CD4-positive, alpha-beta T cell (primary cell): ENCODE measurements around the gene METTL25B. TPM values are rescaled to one million over a fixed set of nuclear protein-coding genes. Genes with fewer than 3 reads are reported as not detected.
A peak's percentile ranks its signal among the peaks of the same experiment; 100 is the strongest.

Experiments
- ATAC-seq: fragments of 200-7000 bp; cut with Tn5 transposase; one replicate; pipeline ENCODE4 v1.10.0; 2022; ENCODE audit warnings: mild to moderate bottlenecking; ENCODE audit not compliant: poor library complexity
- CTCF ChIA-PET: fragments of 350-600 bp; sonication (Branson Sonifier 250); formaldehyde crosslinking; loops from one replicate; lab custom pipeline; 2021; ENCODE audit warnings: antibody characterized with exemption, inconsistent platforms; lab: Charles Lee
- POLR2A ChIA-PET: fragments of 350-600 bp; sonication (Branson Sonifier 250); formaldehyde crosslinking; loops from one replicate; lab custom pipeline; 2021; ENCODE audit warnings: antibody characterized with exemption, inconsistent platforms; lab: Charles Lee
- DNase-seq, 14 experiments: peaks; one replicate each; pipeline ENCODE4 v3.0.0-alpha.2; 2013 to 2020; ENCODE audit warnings: mixed read lengths in 2 of 14
- H3K27ac ChIP-seq, 2 donors: one replicate each; pipeline versions ENCODE4 v1.5.1 to v1.7.0; 2013; ENCODE audit warnings: low read length in 2 of 2, low read depth in 1 of 2, mild to moderate bottlenecking in 1 of 2
- H3K27me3 ChIP-seq, 2 experiments: 1 replicate in 1 of 2; 2 replicates in 1 of 2; pipeline versions ENCODE4 v1.6.1 to v1.7.0; 2013; ENCODE audit warnings: low read length in 2 of 2, control low read depth in 1 of 2, mild to moderate bottlenecking in 1 of 2, moderate library complexity in 1 of 2; ENCODE audit not compliant: insufficient read depth in 2 of 2, control insufficient read depth in 1 of 2
- H3K36me3 ChIP-seq: one replicate; pipeline ENCODE4 v1.6.1; 2013; ENCODE audit warnings: low read length, control low read depth; ENCODE audit not compliant: insufficient read depth
- H3K4me1 ChIP-seq: one replicate; pipeline ENCODE4 v1.6.1; 2013; ENCODE audit warnings: low read length, control low read depth; ENCODE audit not compliant: insufficient read depth
- H3K4me3 ChIP-seq: one replicate; pipeline ENCODE4 v1.5.1; 2013; ENCODE audit warnings: mild to moderate bottlenecking, low read length, moderate library complexity
- H3K9me3 ChIP-seq, 2 experiments: 1 replicate in 1 of 2; 2 replicates in 1 of 2; pipeline versions ENCODE4 v1.6.1 to v1.7.0; 2013; ENCODE audit warnings: low read length in 2 of 2, mild to moderate bottlenecking in 2 of 2, control low read depth in 1 of 2, moderate library complexity in 1 of 2; ENCODE audit not compliant: control insufficient read depth in 1 of 2, insufficient read depth in 1 of 2
- H3K27ac Mint-ChIP-seq: one replicate; pipeline ENCODE4 v1.8.0; 2020; ENCODE audit warnings: mixed read lengths
- H3K27me3 Mint-ChIP-seq: one replicate; pipeline ENCODE4 v1.8.0; 2021; ENCODE audit warnings: mixed read lengths
- H3K36me3 Mint-ChIP-seq: one replicate; pipeline ENCODE4 v1.8.0; 2021; ENCODE audit warnings: low read depth, mixed read lengths
- H3K4me1 Mint-ChIP-seq: one replicate; pipeline ENCODE4 v1.8.0; 2021; ENCODE audit warnings: low read depth, mixed read lengths
- H3K4me3 Mint-ChIP-seq: one replicate; pipeline ENCODE4 v1.8.0; 2020; ENCODE audit warnings: mild to moderate bottlenecking, mixed read lengths
- H3K9me3 Mint-ChIP-seq: one replicate; pipeline ENCODE4 v1.8.0; 2020; ENCODE audit warnings: mixed read lengths
- intact Hi-C, 2 experiments: fragments of 100-400 bp; cut with DNase I in 1 of 2; cut with micrococcal nuclease in 1 of 2; formaldehyde crosslinking; loops; one replicate each; pipeline versions ENCODE4 v1.15.1 to v1.9.0; 2023 to 2025; cut with DNase I, micrococcal nuclease
- total RNA-seq, 174 experiments: library from RNA in 2 of 174; stranded (reverse) in 2 of 174; gene quantifications; one replicate each; pipeline ENCODE4 v1.2.3 and lab custom pipeline; 2021 to 2026
- TF ChIP-seq, protein P1 (sequence below): fragments of 200-600 bp; IDR thresholded peaks from one replicate; pipeline ENCODE4 v1.8.0; 2022; ENCODE audit warnings: antibody characterized with exemption, mild to moderate bottlenecking

Gene METTL25B
- total RNA-seq, 2 experiments from 2014 or later, result 10.6 to 12.0 TPM

DNA sequence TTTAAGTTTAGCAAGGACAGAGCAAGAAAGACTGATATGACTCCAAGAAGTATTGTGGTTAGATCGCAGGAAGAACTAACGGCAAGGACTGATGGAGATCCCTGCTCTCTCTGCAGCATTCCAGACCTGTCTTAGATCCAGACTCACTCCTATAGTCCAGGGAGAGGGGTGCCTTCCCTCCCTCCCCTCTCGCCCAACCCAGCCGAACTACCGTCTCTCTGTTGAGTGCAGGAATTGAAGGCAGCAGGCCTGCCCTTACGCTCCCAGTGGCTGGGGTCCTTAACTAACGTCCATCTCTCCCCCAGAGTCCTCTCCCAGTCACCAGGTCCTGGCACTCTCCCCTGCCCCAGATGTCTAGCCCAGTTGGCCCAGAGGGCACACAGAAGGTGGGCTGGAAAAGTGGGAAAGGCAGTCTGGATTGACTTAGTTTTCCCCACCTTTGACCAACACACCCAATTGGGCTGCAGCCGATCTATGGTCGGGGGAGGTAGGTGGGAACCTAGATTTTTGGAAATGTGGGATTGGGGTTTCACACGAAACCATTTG lies 24.0 kb upstream of the METTL25B start:
- H3K4me1 ChIP-seq, result peaks cover 35% of the 10 kb centered on the region
- TF ChIP-seq, protein P1, sequence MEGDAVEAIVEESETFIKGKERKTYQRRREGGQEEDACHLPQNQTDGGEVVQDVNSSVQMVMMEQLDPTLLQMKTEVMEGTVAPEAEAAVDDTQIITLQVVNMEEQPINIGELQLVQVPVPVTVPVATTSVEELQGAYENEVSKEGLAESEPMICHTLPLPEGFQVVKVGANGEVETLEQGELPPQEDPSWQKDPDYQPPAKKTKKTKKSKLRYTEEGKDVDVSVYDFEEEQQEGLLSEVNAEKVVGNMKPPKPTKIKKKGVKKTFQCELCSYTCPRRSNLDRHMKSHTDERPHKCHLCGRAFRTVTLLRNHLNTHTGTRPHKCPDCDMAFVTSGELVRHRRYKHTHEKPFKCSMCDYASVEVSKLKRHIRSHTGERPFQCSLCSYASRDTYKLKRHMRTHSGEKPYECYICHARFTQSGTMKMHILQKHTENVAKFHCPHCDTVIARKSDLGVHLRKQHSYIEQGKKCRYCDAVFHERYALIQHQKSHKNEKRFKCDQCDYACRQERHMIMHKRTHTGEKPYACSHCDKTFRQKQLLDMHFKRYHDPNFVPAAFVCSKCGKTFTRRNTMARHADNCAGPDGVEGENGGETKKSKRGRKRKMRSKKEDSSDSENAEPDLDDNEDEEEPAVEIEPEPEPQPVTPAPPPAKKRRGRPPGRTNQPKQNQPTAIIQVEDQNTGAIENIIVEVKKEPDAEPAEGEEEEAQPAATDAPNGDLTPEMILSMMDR, result no peak
- peaks cover 32% of the 10 kb centered on the region for H3K4me1 Mint-ChIP-seq
- no peak for ATAC-seq
- H3K36me3 ChIP-seq, result no peaks in the 10 kb centered on the region
- no peak overlapping the region for H3K4me3 ChIP-seq
- H3K27me3 ChIP-seq, result peaks cover 23 to 24% of the 10 kb centered on the region in 2 experiments
- H3K4me3 Mint-ChIP-seq, result peak overlapping the region; percentile 70
- no peak for DNase-seq
- POLR2A ChIA-PET, result interaction anchor here (2.4 kb wide), 1 partner anchor 15 kb away, joined by 14 read pairs; no protein-coding TSS in a partner anchor
- H3K27ac Mint-ChIP-seq, result no peak overlapping the region
- H3K27me3 Mint-ChIP-seq, result peaks cover 57% of the 10 kb centered on the region
- H3K9me3 Mint-ChIP-seq, result no peaks in the 10 kb centered on the region
- intact Hi-C loops, result no loop called here
- no peaks in the 10 kb centered on the region for H3K9me3 ChIP-seq
- H3K27ac ChIP-seq, result no peak overlapping the region
- CTCF ChIA-PET, result interaction anchor here (0.9 to 4.6 kb wide), 3 partner anchors 15 to 22 kb away, joined by 3 to 51 read pairs (median 43); partner anchors contain the start of genes ISG20L2 and METTL25B
- H3K36me3 Mint-ChIP-seq, result no peaks in the 10 kb centered on the region

DNA sequence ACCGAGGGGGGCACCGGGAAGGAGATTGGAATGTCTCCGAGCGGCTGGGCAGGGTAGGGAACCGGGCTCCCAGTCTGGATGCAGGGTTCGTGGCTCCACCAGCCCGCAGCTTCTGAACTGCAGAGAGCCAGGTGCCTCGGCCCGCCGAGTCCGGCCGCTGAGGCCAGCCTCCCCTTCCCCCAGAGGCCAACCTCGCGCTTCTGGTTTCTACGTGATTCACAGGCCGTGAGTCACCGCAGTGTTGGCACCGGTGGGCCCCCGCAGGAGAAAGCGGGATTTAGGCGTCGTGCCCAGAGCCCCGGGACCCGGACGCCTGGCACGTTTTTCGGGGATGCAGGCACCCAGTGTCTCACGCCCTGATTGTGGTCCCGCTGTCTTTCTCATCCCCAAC lies 23.3 kb upstream of the METTL25B start:
- ChIA-PET POLR2A (interaction anchor here (1.3 to 2.7 kb wide), 5 partner anchors 15 to 36 kb away, joined by 3 to 25 read pairs (median 14); partner anchors contain the start of genes ISG20L2, METTL25B and MRPL24), CTCF (interaction anchor here (1.9 to 4.6 kb wide), 3 partner anchors 15 to 22 kb away, joined by 6 to 51 read pairs (median 43); partner anchors contain the start of genes ISG20L2 and METTL25B)
- H3K27ac ChIP-seq, result no peak overlapping the region
- Mint-ChIP-seq H3K27ac (no peak overlapping the region), H3K4me1 (peaks cover 32% of the 10 kb centered on the region), H3K4me3 (peak overlapping the region; percentile 97), H3K27me3 (peaks cover 51% of the 10 kb centered on the region), H3K9me3 (no peaks in the 10 kb centered on the region), H3K36me3 (no peaks in the 10 kb centered on the region)
- ATAC-seq (no peak), DNase-seq (peak in 5 of 14 experiments; percentile 15 to 55 (median 45))
- TF ChIP-seq, protein P1, result no peak
- H3K9me3 ChIP-seq, result no peaks in the 10 kb centered on the region
- no peaks in the 10 kb centered on the region for H3K36me3 ChIP-seq
- peaks cover 35% of the 10 kb centered on the region for H3K4me1 ChIP-seq
- intact Hi-C loops, result no loop called here
- H3K4me3 ChIP-seq, result peak overlapping the region; percentile 77
- peaks cover 23 to 24% of the 10 kb centered on the region in 2 experiments for H3K27me3 ChIP-seq

DNA sequence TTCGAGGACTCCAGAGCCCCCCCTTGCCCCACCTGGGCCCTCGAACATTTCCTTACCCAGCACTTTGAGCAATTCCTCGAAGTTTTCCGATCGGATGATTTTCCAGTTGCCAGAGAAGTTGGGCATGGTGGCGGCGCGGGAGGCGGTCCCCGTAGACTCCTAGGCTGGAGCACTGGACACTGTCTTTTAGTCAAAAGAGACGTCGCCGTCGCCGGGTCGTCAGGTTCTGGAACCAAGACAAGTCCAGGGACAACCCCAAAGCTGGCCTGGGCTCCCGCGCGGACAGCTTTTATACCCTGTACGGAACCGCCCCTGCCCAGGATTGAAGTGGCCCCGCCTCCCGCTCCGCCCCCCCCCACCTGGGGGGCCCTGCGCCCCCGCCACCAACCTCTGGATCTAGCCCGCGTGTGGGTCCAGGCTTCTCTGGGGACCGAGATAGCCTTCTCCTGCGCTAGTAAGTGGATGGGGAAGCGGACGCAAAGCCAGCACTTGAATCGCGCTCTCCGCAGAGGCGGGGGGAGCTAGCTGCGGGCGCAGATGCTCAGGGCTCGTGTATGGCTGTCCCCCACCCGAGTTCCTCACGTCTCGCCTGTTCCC lies 22.9 kb upstream of the METTL25B start, which contains the start of gene CRABP2:
TSS of gene CRABP2 (minus strand) at position 263 of the 597 bp plus-strand sequence. CDS start at position 126, 137 bp downstream.
- peak within 1 kb of the TSS; percentile 77 for H3K27ac Mint-ChIP-seq
- H3K4me1 ChIP-seq, result peaks cover 35% of the 10 kb centered on the region
- ATAC-seq, result peak; percentile 46
- H3K9me3 ChIP-seq, result no peaks in the 10 kb centered on the region
- no peaks in the 10 kb centered on the region for H3K36me3 Mint-ChIP-seq
- ChIA-PET POLR2A (interaction anchor here (1.3 to 2.7 kb wide), 12 partner anchors 10 to 204 kb away, joined by 3 to 25 read pairs (median 8); partner anchors contain the start of genes HDGF, ISG20L2, MEF2D and METTL25B), CTCF (interaction anchor here (0.6 to 4.6 kb wide), 12 partner anchors 10 to 1688 kb away, joined by 3 to 51 read pairs (median 4); partner anchors contain the start of genes ISG20L2 and METTL25B)
- TF ChIP-seq, protein P1, result no peak
- H3K4me3 ChIP-seq, result peak within 1 kb of the TSS; percentile 77
- intact Hi-C loops, result no loop called here
- no peaks in the 10 kb centered on the region for H3K36me3 ChIP-seq
- H3K9me3 Mint-ChIP-seq, result no peaks in the 10 kb centered on the region
- H3K27me3 ChIP-seq, result peaks cover 23 to 24% of the 10 kb centered on the region in 2 experiments
- peak within 1 kb of the TSS; percentile 97 for H3K4me3 Mint-ChIP-seq
- H3K4me1 Mint-ChIP-seq, result peaks cover 32% of the 10 kb centered on the region
- peak within 1 kb of the TSS; percentile 53 to 66 for H3K27ac ChIP-seq
- peaks cover 46% of the 10 kb centered on the region for H3K27me3 Mint-ChIP-seq
- DNase-seq, result peak in 7 of 14 experiments; percentile 16 to 70 (median 28)
